ENCODE data around the gene SDK1.

The SDK1 gene

GRCh38 chr7:4024133-4024532, 723.1 kb downstream of the SDK1 start:
- TF ChIP-seq, protein P1, sequence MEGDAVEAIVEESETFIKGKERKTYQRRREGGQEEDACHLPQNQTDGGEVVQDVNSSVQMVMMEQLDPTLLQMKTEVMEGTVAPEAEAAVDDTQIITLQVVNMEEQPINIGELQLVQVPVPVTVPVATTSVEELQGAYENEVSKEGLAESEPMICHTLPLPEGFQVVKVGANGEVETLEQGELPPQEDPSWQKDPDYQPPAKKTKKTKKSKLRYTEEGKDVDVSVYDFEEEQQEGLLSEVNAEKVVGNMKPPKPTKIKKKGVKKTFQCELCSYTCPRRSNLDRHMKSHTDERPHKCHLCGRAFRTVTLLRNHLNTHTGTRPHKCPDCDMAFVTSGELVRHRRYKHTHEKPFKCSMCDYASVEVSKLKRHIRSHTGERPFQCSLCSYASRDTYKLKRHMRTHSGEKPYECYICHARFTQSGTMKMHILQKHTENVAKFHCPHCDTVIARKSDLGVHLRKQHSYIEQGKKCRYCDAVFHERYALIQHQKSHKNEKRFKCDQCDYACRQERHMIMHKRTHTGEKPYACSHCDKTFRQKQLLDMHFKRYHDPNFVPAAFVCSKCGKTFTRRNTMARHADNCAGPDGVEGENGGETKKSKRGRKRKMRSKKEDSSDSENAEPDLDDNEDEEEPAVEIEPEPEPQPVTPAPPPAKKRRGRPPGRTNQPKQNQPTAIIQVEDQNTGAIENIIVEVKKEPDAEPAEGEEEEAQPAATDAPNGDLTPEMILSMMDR (conservative IDR thresholded peaks at IDR 0.05; ENCODE audit: control insufficient read depth, insufficient read depth, low read depth, low read length) = no peak
- DNase-seq (ENCODE audit: low read depth) = no peak
- no peak overlapping the region for H3K4me3 ChIP-seq (ENCODE audit: control insufficient read depth, low read depth, low read length)

DNA sequence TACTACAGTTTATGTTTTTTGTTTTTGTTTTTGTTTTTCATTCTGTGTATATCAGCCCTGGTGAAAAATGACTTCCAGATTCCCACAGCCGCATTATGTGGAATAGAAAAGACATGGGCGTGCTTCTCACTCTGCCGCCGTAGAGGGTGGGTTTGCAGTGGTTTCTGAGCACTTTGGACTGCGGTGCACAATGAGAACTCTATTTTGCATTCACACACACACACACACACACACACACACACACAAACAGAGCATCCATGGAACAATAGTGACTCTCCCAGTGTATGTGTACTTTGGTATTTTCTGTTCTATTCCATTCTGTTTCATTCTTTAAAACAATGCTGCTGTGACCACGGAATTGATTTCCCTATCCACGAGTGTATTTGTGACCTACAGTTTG, 723.8 kb downstream of the SDK1 start:
- TF ChIP-seq, protein P1 (conservative IDR thresholded peaks at IDR 0.05; ENCODE audit: control insufficient read depth, insufficient read depth, low read depth, low read length) = no peak
- H3K4me3 ChIP-seq (ENCODE audit: control insufficient read depth, low read depth, low read length) = no peak overlapping the region
- DNase-seq (ENCODE audit: low read depth) = no peak

GRCh38 chr7:4025210-4025609, 724.2 kb downstream of the SDK1 start:
- TF ChIP-seq, protein P1 (conservative IDR thresholded peaks at IDR 0.05; ENCODE audit: control insufficient read depth, insufficient read depth, low read depth, low read length) = no peak
- no peak for DNase-seq (ENCODE audit: low read depth)
- no peak overlapping the region for H3K4me3 ChIP-seq (ENCODE audit: control insufficient read depth, low read depth, low read length)

DNA sequence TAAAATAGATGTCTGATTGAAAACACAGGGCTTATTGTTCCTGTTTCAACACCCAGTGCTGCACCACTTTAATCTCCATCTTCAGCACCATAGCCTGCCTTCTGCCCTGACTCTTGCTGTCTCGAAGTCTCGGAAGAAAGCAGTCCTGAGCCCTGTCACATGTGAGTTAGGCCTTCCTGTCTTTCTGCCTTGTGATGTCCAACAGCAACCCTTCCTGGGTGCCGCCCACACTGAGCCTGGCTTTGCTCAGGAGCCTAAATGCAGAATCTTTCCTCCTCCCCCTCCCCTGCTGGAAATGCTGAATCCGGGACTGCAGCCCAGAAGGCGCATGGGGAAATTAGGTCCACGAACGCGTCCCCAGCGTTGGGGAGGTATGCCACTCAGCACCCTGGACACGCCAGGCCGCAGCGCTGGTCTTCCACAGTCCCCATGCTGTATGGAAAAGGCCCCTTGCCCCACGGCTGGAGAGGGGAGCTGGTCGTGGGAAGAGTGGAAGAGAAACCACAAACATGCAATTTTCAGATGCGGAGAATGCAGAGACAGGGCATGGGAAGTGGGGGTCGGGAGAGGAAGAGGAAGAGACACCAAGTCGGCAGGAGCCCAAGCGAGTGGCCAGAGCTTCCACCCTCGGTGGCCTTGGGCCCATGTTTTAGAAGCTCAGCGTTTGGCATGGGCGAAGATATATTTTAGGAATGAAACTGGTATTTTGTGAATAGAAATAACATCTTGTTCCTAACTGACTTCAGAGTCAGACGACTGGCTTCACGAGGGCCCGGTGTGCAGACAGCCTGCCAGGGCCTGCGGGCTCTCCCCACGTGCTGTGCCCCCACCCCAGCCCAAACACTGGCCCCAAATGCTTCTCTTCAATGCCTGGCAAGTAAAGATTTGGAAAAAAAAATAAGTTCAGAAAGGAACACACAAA, 724.9 kb downstream of the SDK1 start:
- TF ChIP-seq, protein P1 (conservative IDR thresholded peaks at IDR 0.05; ENCODE audit: control insufficient read depth, insufficient read depth, low read depth, low read length) = no peak
- DNase-seq (ENCODE audit: low read depth) = no peak
- no peak overlapping the region for H3K4me3 ChIP-seq (ENCODE audit: control insufficient read depth, low read depth, low read length)

- H3K4me3 ChIP-seq (ENCODE audit: control insufficient read depth, low read depth, low read length) = no peak overlapping the region
- TF ChIP-seq, protein P1 (conservative IDR thresholded peaks at IDR 0.05; ENCODE audit: control insufficient read depth, insufficient read depth, low read depth, low read length) = no peak
- no peak for DNase-seq (ENCODE audit: low read depth)
These were observed 726.0 kb downstream of the SDK1 start for GRCh38 chr7:4026941-4027486.

GRCh38 chr7:4028221-4028620, 727.2 kb downstream of the SDK1 start:
- H3K4me3 ChIP-seq (ENCODE audit: control insufficient read depth, low read depth, low read length) = no peak overlapping the region
- TF ChIP-seq, protein P1 (conservative IDR thresholded peaks at IDR 0.05; ENCODE audit: control insufficient read depth, insufficient read depth, low read depth, low read length) = no peak
- DNase-seq (ENCODE audit: low read depth) = no peak

Measured in fibroblast of mammary gland (primary cell).